Upper lobe of left lung (tissue), 6 donors: ENCODE data around the gene GGT7. TPM values are rescaled to one million over a fixed set of nuclear protein-coding genes. Genes with fewer than 3 reads are reported as not detected.

ENCODE experiments used
- ATAC-seq, 2 donors: fragments of 200-7000 bp; cut with Tn5 transposase; one replicate each; pipeline ENCODE4 v1.9.1; 2022; ENCODE audit warnings: mild to moderate bottlenecking in 2 of 2, moderate library complexity in 2 of 2; ENCODE audit not compliant: low FRiP score in 2 of 2
- DNase-seq, 2 donors: peaks; one replicate each; pipeline ENCODE4 v3.0.0-alpha.2; 2019 to 2020
- H3K27ac ChIP-seq, 4 donors: fragments of 200-600 bp; sonication (generic); one replicate each; pipeline ENCODE4 v1.5.1; 2016 to 2019
- H3K27me3 ChIP-seq, 4 donors: fragments of 200-600 bp; sonication (generic); one replicate each; pipeline ENCODE4 v1.5.1; 2017 to 2019
- H3K36me3 ChIP-seq, 4 donors: fragments of 200-600 bp; sonication (generic); one replicate each; pipeline ENCODE4 v1.5.1; 2016 to 2019
- H3K4me1 ChIP-seq, 4 donors: fragments of 200-600 bp; sonication (generic); one replicate each; pipeline ENCODE4 v1.5.1; 2018 to 2019
- H3K4me3 ChIP-seq, 4 donors: fragments of 200-600 bp; sonication (generic); one replicate each; pipeline ENCODE4 v1.5.1; 2017 to 2019; ENCODE audit warnings: mild to moderate bottlenecking in 2 of 4, moderate library complexity in 1 of 4
- H3K9me3 ChIP-seq, 4 donors: fragments of 200-600 bp; sonication (generic); one replicate each; pipeline ENCODE4 v1.5.1; 2018 to 2019
- CTCF ChIP-seq, 6 experiments: fragments of 450-650 bp in 4 of 6; fragments of 200-600 bp in 2 of 6; sonication (generic) in 2 of 6; IDR thresholded peaks; one replicate each; pipeline ENCODE4 v1.5.1; 2016 to 2019; ENCODE audit warnings: antibody characterized with exemption in 6 of 6
- EP300 ChIP-seq, 4 donors: sonication (generic); formaldehyde crosslinking; IDR thresholded peaks; one replicate each; pipeline ENCODE4 v1.5.1; 2017; ENCODE audit warnings: antibody characterized with exemption in 4 of 4, control low read depth in 2 of 4
- POLR2A ChIP-seq, 4 donors: fragments of 450-650 bp; IDR thresholded peaks; one replicate each; pipeline ENCODE4 v1.5.1; 2016 to 2017; ENCODE audit warnings: antibody characterized with exemption in 4 of 4, mild to moderate bottlenecking in 2 of 4
- POLR2AphosphoS5 ChIP-seq, 2 donors: sonication (generic); formaldehyde crosslinking; IDR thresholded peaks; one replicate each; pipeline ENCODE4 v1.5.1; 2017; ENCODE audit warnings: antibody characterized with exemption in 2 of 2
- WGBS, 2 donors: methylation state at CpG; one replicate each; pipeline ENCODE4 v1.1.5; 2017 to 2018; 5-methylcytosine and 5-hydroxymethylcytosine counted together
- total RNA-seq, 6 donors: library from RNA; depleted of rRNA in 4 of 6; stranded (reverse); fragments of >200 nt in 4 of 6; gene quantifications; one replicate each; pipeline versions ENCODE4 v1.1.0 to v1.2.1, GENCODE V29; 2016 to 2021
- donor health status: DM: no; HTN: no; CAD: no; lungs with moderate emphysema.
- donor health status: DM: no; HTN: yes; CAD: no; lungs with severe emphysema.

Gene GGT7
- total RNA-seq, 6 donors from 2014 or later, result 12.9 to 49.2 (median 25.1) TPM

- H3K4me3 ChIP-seq, result peak overlapping the region; percentile 86 to 98 (median 92)
- TF ChIP-seq POLR2A (IDR thresholded peaks at IDR 0.05), result peak in 3 of 4 donors; percentile 12 to 57 (median 44)
- peak in 1 of 2 donors; percentile 91 for TF ChIP-seq POLR2AphosphoS5 (IDR thresholded peaks at IDR 0.05)
- TF ChIP-seq EP300 (IDR thresholded peaks at IDR 0.05), result no peak
- peak overlapping the region; percentile 91 to 98 (median 94) for H3K27ac ChIP-seq
- H3K36me3 ChIP-seq, result no peaks in the 10 kb centered on the region
- H3K4me1 ChIP-seq, result peaks cover 21 to 29% (median 24%) of the 10 kb centered on the region in 4 donors
- DNase-seq (peak in 1 of 2 donors; percentile 87), ATAC-seq (peak; percentile 64 to 84)
- H3K27me3 ChIP-seq, result no peaks in the 10 kb centered on the region
- WGBS, 2 donors, result 4% methylated on average over 2 of the region's 2 CpGs
- H3K9me3 ChIP-seq, result no peaks in the 10 kb centered on the region
Measured at GRCh38 chr20:34824452-34824805, 48.2 kb downstream of the GGT7 start.

GRCh38 chr20:34824026-34824425, 48.6 kb downstream of the GGT7 start:
- WGBS, 2 donors, result 15 to 21% methylated on average over 1 of the region's 1 CpG
- H3K4me1 ChIP-seq, result peaks cover 21 to 33% (median 26%) of the 10 kb centered on the region in 4 donors
- no peak for DNase-seq
- H3K27ac ChIP-seq, result peak overlapping the region in 3 of 4 donors; percentile 91 to 98 (median 95)
- no peaks in the 10 kb centered on the region for H3K27me3 ChIP-seq
- H3K9me3 ChIP-seq, result no peaks in the 10 kb centered on the region
- TF ChIP-seq POLR2AphosphoS5 (IDR thresholded peaks at IDR 0.05) (no peak), POLR2A (IDR thresholded peaks at IDR 0.05) (no peak), CTCF (IDR thresholded peaks at IDR 0.05) (no peak)
- no peaks in the 10 kb centered on the region for H3K36me3 ChIP-seq
- peak overlapping the region in 3 of 4 donors; percentile 86 to 96 (median 88) for H3K4me3 ChIP-seq
- no peak for ATAC-seq

- no peaks in the 10 kb centered on the region for H3K9me3 ChIP-seq
- no peaks in the 10 kb centered on the region for H3K36me3 ChIP-seq
- no peak for DNase-seq
- H3K27me3 ChIP-seq, result no peaks in the 10 kb centered on the region
- no peak overlapping the region for H3K27ac ChIP-seq
- H3K4me3 ChIP-seq, result no peak overlapping the region
- TF ChIP-seq CTCF (IDR thresholded peaks at IDR 0.05), result no peak
- TF ChIP-seq EP300 (IDR thresholded peaks at IDR 0.05), result no peak
- no peak for TF ChIP-seq POLR2A (IDR thresholded peaks at IDR 0.05)
- TF ChIP-seq POLR2AphosphoS5 (IDR thresholded peaks at IDR 0.05), result no peak
- ATAC-seq, result no peak
- whole genome bisulfite sequencing, 2 donors, result 67 to 73% methylated on average over 8 of the region's 8 CpGs
- H3K4me1 ChIP-seq, result peaks cover 23 to 34% (median 26%) of the 10 kb centered on the region in 4 donors
Measured at GRCh38 chr20:34820805-34821578, 51.7 kb downstream of the GGT7 start.

GRCh38 chr20:34817801-34818200, 54.9 kb downstream of the GGT7 start:
- 37 to 59% methylated on average over 2 of the region's 2 CpGs for WGBS, 2 donors
- Histone ChIP-seq H3K36me3 (no peaks in the 10 kb centered on the region), H3K9me3 (no peaks in the 10 kb centered on the region), H3K27me3 (no peaks in the 10 kb centered on the region), H3K4me1 (peaks cover 8 to 19% (median 12%) of the 10 kb centered on the region in 4 donors), H3K4me3 (no peak overlapping the region), H3K27ac (no peak overlapping the region)
- TF ChIP-seq CTCF (IDR thresholded peaks at IDR 0.05) (no peak), POLR2AphosphoS5 (IDR thresholded peaks at IDR 0.05) (no peak), POLR2A (IDR thresholded peaks at IDR 0.05) (no peak), EP300 (IDR thresholded peaks at IDR 0.05) (no peak)
- DNase-seq, result no peak
- no peak for ATAC-seq

GRCh38 chr20:34817072-34817471, 55.6 kb downstream of the GGT7 start:
- DNase-seq, result no peak
- no peaks in the 10 kb centered on the region for H3K9me3 ChIP-seq
- 43 to 70% methylated on average over 2 of the region's 2 CpGs for WGBS, 2 donors
- H3K27me3 ChIP-seq, result no peaks in the 10 kb centered on the region
- no peak for ATAC-seq
- no peak overlapping the region for H3K27ac ChIP-seq
- TF ChIP-seq POLR2AphosphoS5 (IDR thresholded peaks at IDR 0.05) (no peak), CTCF (IDR thresholded peaks at IDR 0.05) (no peak), POLR2A (IDR thresholded peaks at IDR 0.05) (no peak), EP300 (IDR thresholded peaks at IDR 0.05) (no peak)
- peaks cover 6 to 18% (median 11%) of the 10 kb centered on the region in 4 donors for H3K4me1 ChIP-seq
- no peaks in the 10 kb centered on the region for H3K36me3 ChIP-seq
- no peak overlapping the region for H3K4me3 ChIP-seq
